BLaER1 (cell line): ENCODE results near the gene WFDC1.

Source experiments
- H3K27ac ChIP-seq: shearing (Covaris generic); formaldehyde crosslinking; 2 replicates; pipeline ENCODE4 v1.8.1; 2022
- H3K27me3 ChIP-seq: shearing (Covaris generic); formaldehyde crosslinking; 2 replicates; pipeline ENCODE4 v1.8.1; 2022
- H3K36me3 ChIP-seq: shearing (Covaris generic); formaldehyde crosslinking; 2 replicates; pipeline ENCODE4 v1.8.1; 2022
- H3K4me1 ChIP-seq: shearing (Covaris generic); formaldehyde crosslinking; 2 replicates; pipeline ENCODE4 v1.8.1; 2022
- H3K4me2 ChIP-seq: shearing (Covaris generic); formaldehyde crosslinking; 2 replicates; pipeline ENCODE4 v1.8.1; 2022
- H3K4me3 ChIP-seq: shearing (Covaris generic); formaldehyde crosslinking; 2 replicates; pipeline ENCODE4 v1.8.1; 2022
- H3K9ac ChIP-seq: shearing (Covaris generic); formaldehyde crosslinking; 2 replicates; pipeline ENCODE4 v1.8.1; 2022
- H3K9me3 ChIP-seq: shearing (Covaris generic); formaldehyde crosslinking; 2 replicates; pipeline ENCODE4 v1.8.1; 2022
- H4K20me1 ChIP-seq: shearing (Covaris generic); formaldehyde crosslinking; 2 replicates; pipeline ENCODE4 v1.8.1; 2022
- Cebpa-rat ChIP-seq: shearing (Covaris generic); IDR thresholded peaks from 2 replicates; pipeline ENCODE4 v1.8.1; 2022

Gene WFDC1

DNA sequence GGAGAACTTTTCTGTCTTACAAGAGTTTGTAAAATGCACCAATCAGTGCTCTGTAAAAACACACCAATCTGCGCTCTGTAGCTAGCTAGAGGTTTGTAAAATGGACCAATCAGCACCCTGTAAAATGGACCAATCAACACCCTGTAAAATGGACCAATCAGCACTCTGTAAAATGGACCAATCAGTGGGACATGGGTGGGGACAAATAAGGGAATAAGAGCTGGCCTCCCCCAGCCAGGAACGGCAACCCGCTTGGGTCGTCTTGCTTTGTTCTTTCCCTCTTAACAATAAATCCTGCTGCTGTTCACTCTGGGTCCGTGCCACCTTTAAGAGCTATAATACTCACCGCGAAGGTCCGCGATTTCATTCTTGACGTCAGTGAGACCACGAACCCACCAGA is 36.4 kb upstream of the WFDC1 start:
- Histone ChIP-seq H3K36me3 (0 out of 2 replicates have a peak, but pooled peaks cover 4% of the 10 kb centered on the region), H4K20me1 (no peaks in the 10 kb centered on the region), H3K4me2 (no peak overlapping the region), H3K9ac (no peak overlapping the region), H3K4me3 (no peak overlapping the region), H3K4me1 (peaks cover 24% of the 10 kb centered on the region), H3K27me3 (no peaks in the 10 kb centered on the region), H3K9me3 (peaks cover 28% of the 10 kb centered on the region), H3K27ac (no peak overlapping the region)
- no peak for TF ChIP-seq Cebpa-rat

DNA sequence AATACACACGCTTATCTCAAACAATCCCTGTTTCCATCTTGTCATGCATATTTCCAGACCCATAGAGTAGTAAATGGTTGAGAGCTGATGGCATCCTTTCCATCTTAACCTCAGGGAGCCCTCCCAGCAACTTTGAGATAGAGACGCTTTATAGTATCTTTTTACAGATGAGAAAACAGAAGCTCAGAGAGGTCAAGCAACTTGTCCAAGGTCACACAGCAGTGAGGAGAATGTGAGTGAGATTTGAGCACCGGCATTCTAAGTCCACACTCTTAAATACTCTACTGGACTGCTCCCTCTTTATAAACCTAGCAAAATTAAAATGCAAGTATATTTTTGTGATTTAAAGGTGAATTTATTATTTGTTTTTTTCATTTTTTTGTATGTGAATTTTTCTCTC is 35.0 kb upstream of the WFDC1 start:
- H3K27ac ChIP-seq = no peak overlapping the region
- no peak for TF ChIP-seq Cebpa-rat

DNA sequence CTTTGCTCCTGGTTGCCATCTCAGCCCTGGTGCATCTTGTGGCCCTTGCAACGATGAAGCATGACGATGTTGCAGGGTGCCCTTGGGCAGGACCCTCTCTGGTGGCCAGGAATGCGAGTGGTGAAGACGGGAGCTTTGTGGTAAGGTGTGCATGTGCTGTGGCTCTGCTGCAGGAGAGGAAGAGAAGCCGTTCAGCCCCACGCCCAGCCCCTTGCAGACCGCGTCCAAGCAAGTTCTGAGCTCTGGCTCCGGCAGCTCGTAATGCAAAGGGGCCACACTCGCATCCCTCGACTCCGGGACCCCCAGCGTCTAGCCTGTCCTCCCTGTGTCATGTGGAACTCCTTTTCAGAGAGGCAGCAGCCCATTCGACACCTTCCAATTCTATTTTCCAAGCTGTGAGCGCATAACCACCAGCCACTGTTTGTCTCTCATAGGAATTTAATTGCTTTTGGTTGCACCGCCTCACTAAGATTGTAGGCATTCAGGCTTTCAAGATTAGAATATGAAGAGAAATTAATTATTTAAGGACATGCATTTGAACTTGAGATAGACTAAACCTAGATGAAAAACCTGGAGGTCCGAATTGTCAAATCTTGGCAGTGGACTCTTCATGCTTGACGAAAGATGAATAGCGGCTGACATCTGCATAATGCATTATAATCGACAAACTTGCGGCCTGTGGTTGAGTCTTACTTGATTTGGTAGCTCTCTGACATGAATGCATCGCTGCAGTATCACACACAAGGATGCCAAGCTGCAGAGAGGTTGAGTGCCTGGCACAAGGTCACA is 33.7 kb upstream of the WFDC1 start:
- no peaks in the 10 kb centered on the region for H4K20me1 ChIP-seq
- H3K27ac ChIP-seq = no peak overlapping the region
- no peak for TF ChIP-seq Cebpa-rat
- no peaks in the 10 kb centered on the region for H3K27me3 ChIP-seq
- H3K9ac ChIP-seq = no peak overlapping the region
- peaks cover 20% of the 10 kb centered on the region; the same call in 1 of the 2 replicates for H3K9me3 ChIP-seq
- H3K4me3 ChIP-seq = no peak overlapping the region
- H3K4me2 ChIP-seq = no peak overlapping the region
- no peaks in the 10 kb centered on the region for H3K4me1 ChIP-seq
- no peaks in the 10 kb centered on the region for H3K36me3 ChIP-seq

More for the DNA sequence above, 35.0 kb upstream of the WFDC1 start:
- 0 out of 2 replicates have a peak, but pooled peaks cover 4% of the 10 kb centered on the region for H3K36me3 ChIP-seq
- H3K27me3 ChIP-seq = no peaks in the 10 kb centered on the region
- H3K9me3 ChIP-seq = peaks cover 28% of the 10 kb centered on the region
- no peak overlapping the region for H3K4me3 ChIP-seq
- H3K9ac ChIP-seq = no peak overlapping the region
- H3K4me2 ChIP-seq = no peak overlapping the region
- peaks cover 9% of the 10 kb centered on the region for H3K4me1 ChIP-seq
- H4K20me1 ChIP-seq = no peaks in the 10 kb centered on the region

DNA sequence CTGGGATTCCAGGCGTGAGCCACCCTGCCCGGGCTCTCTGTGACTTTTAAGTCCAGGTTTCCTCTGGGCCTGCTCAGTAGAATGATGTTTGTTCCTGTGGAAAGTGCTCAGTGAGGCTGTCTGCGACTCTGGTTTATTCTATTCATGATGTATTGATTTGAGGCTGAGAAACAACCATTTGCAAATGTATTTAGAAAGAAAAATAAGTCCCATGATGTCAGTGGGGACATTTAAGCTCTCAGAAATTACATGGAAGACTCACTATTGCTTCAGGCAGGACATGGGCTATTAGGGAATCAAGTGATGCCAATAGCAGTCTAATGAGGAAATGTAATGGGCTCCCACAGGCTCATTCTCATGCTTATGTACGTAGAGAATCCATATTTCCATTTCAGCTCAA is 32.6 kb upstream of the WFDC1 start:
- no peaks in the 10 kb centered on the region for H3K36me3 ChIP-seq
- H3K4me3 ChIP-seq = no peak overlapping the region
- TF ChIP-seq Cebpa-rat = no peak
- no peak overlapping the region for H3K4me2 ChIP-seq
- H3K27me3 ChIP-seq = no peaks in the 10 kb centered on the region
- H3K27ac ChIP-seq = no peak overlapping the region
- H3K4me1 ChIP-seq = no peaks in the 10 kb centered on the region
- peaks cover 18% of the 10 kb centered on the region; the same call in 1 of the 2 replicates for H3K9me3 ChIP-seq
- no peak overlapping the region for H3K9ac ChIP-seq
- no peaks in the 10 kb centered on the region for H4K20me1 ChIP-seq

DNA sequence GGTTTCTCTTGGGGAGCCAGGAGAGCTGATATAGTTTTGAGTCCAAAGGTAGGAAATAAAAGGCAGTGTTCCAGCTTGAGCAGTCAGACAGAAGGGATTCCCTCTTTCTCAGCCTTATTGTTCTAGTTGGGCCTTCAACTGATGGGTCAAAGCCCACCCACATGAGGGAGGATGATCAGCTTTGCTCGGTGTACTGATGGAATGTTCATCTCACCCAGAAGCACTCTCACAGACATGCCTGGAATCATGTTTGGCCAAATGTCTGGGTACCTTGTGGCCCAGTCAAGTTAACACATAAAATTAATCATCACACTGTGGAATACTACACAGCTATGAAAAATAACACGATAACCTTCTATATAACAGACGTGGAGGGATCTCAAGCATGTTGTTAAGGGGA is 31.7 kb upstream of the WFDC1 start:
- no peak for TF ChIP-seq Cebpa-rat

DNA sequence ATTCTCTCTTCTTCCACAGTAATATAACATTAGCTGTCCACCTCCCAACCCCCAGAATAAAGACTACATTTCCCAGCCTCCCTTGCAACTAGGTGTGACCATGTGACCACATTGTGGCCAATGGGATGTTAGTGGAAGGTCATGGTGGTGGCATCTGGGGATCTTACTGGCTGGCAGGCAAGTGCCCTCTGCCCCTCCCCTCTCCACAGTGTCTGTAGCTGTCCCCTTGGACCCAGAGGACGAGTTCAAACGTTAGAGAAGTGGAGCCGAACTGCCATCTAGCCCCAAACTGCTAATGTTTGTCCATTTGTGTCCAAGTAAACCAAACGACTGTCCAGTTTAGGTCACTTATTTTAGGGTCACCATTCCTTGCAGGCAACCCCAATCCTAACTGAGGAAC is 28.2 kb upstream of the WFDC1 start:
- TF ChIP-seq Cebpa-rat = no peak
- no peaks in the 10 kb centered on the region for H3K36me3 ChIP-seq
- no peaks in the 10 kb centered on the region for H4K20me1 ChIP-seq
- H3K27ac ChIP-seq = no peak overlapping the region
- no peaks in the 10 kb centered on the region for H3K4me1 ChIP-seq
- H3K4me3 ChIP-seq = no peak overlapping the region
- H3K9me3 ChIP-seq = no peaks in the 10 kb centered on the region
- no peak overlapping the region for H3K9ac ChIP-seq
- H3K4me2 ChIP-seq = no peak overlapping the region
- H3K27me3 ChIP-seq = no peaks in the 10 kb centered on the region

More for the DNA sequence above, 31.7 kb upstream of the WFDC1 start:
- Histone ChIP-seq H4K20me1 (no peaks in the 10 kb centered on the region), H3K27me3 (no peaks in the 10 kb centered on the region), H3K4me1 (no peaks in the 10 kb centered on the region), H3K4me3 (no peak overlapping the region), H3K4me2 (no peak overlapping the region), H3K27ac (no peak overlapping the region), H3K9me3 (peaks cover 9% of the 10 kb centered on the region; the same call in 1 of the 2 replicates), H3K36me3 (no peaks in the 10 kb centered on the region), H3K9ac (no peak overlapping the region)

DNA sequence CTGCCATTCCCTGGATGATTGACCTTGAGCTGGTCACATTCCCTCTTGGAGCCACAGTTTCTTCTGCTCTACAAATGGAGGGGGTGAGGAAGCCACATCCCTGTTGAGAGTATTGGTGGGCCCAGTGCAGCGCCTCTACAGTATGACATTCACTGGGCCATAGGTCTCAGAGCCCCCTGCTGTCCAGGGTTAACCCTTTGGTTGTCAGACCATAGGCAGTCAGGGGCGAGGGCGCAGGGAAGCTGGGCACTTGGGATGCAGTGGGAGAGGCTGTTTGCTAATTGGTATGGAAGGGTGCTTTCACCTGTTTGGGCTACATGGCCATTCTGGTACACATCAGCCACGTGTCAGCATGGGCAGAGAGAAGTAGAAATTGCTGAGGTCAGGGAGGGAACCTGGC is 27.3 kb upstream of the WFDC1 start:
- no peak for TF ChIP-seq Cebpa-rat
- Histone ChIP-seq H3K27me3 (no peaks in the 10 kb centered on the region), H4K20me1 (no peaks in the 10 kb centered on the region), H3K27ac (no peak overlapping the region), H3K4me3 (no peak overlapping the region), H3K36me3 (no peaks in the 10 kb centered on the region), H3K4me1 (peaks cover 5% of the 10 kb centered on the region; the same call in 1 of the 2 replicates), H3K9me3 (no peaks in the 10 kb centered on the region), H3K9ac (no peak overlapping the region), H3K4me2 (no peak overlapping the region)

DNA sequence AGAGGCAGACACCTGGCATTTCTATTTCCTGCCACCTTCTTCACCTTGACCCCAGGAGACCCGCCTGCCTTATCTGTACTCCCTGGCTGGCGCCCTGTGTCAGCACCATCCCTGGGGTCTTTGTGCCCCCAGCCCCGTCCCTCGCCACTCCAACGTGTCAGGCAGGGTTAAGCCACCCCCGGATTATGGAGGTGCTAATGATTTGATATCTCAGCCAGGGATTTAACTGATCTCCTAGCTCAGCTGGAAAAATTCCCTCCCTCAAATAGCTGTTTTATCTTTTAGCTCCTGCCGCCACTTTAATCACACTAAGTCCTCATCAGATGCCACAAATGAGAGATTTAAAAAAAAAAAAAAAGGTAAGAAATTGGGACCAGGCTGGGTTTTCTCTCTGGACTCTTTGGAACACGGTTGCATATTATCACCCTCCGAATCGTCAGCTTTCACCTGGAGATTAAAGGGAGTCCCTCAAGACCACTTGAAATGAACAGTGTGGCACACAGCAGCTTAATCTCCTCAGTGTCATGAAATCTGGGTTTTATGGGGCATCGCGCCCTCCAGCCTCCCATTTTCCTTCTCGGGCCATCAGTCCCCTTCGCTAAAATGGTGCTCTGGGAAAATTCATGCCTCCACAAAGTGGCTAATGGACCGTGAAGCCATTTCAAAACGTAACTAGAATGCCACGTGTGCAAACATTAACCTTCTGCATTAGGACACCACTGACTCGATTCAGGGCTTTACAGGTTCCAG is 26.2 kb upstream of the WFDC1 start:
- Histone ChIP-seq H3K4me3 (no peak overlapping the region), H3K27ac (no peak overlapping the region), H3K9ac (no peak overlapping the region), H3K27me3 (no peaks in the 10 kb centered on the region), H3K36me3 (no peaks in the 10 kb centered on the region), H4K20me1 (no peaks in the 10 kb centered on the region), H3K9me3 (no peaks in the 10 kb centered on the region), H3K4me1 (peaks cover 5% of the 10 kb centered on the region; the same call in 1 of the 2 replicates), H3K4me2 (no peak overlapping the region)
- TF ChIP-seq Cebpa-rat = no peak

DNA sequence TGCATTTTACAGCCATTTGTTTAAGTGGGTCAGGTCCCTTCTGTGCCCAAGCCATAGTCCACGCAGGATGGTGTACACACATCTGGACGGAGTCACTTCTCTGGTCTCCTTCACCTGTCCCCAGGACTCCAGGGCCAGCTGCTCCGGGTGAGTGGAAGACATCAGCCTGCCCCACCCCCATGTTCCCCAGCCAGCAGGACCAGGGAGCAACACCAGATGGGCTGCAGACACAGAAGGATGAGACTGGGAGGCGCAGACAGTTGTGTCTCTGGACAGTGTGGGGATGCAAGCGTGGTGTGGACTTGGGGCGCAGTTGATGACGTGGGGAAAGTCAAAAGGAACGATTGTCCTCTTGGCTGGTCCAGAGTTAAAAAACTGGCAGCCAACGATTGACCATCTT is 24.6 kb upstream of the WFDC1 start:
- no peak overlapping the region for H3K4me3 ChIP-seq
- H3K4me2 ChIP-seq = no peak overlapping the region
- peaks cover 5% of the 10 kb centered on the region; the same call in 1 of the 2 replicates for H3K4me1 ChIP-seq
- H3K27me3 ChIP-seq = no peaks in the 10 kb centered on the region
- no peak overlapping the region for H3K9ac ChIP-seq
- H3K27ac ChIP-seq = no peak overlapping the region
- H3K36me3 ChIP-seq = no peaks in the 10 kb centered on the region
- no peaks in the 10 kb centered on the region for H4K20me1 ChIP-seq
- TF ChIP-seq Cebpa-rat = no peak
- no peaks in the 10 kb centered on the region for H3K9me3 ChIP-seq

DNA sequence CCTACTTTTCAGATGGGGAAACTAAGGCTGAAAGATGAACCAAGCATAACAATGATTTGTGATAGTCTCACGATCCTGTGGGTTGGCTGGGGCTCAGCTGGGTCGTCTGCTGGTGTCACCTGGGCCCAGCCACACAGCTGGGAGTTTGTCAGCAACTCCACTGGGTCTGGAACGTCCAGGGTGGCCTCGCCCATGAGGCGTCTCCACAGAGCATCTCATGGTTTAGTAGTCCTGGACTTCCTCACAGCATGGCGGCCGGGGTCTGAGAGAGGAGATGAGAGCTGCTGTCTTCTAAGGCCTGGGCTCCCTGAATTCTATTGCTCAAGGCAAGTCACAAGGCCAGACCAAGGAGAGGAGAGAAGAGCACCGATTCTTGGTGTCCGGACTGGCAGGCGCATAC is 24.1 kb upstream of the WFDC1 start:
- Histone ChIP-seq H3K4me2 (no peak overlapping the region), H3K4me1 (peaks cover 5% of the 10 kb centered on the region; the same call in 1 of the 2 replicates), H3K36me3 (no peaks in the 10 kb centered on the region), H3K27ac (no peak overlapping the region), H3K9me3 (no peaks in the 10 kb centered on the region), H3K9ac (no peak overlapping the region), H3K27me3 (no peaks in the 10 kb centered on the region), H3K4me3 (no peak overlapping the region), H4K20me1 (no peaks in the 10 kb centered on the region)
- TF ChIP-seq Cebpa-rat = no peak
